Loucy (cell line): ENCODE data around the gene TAF3.

Experiments used
- EZH2phosphoT487 ChIP-seq: fragments of 200-600 bp; IDR thresholded peaks from 2 replicates; pipeline ENCODE4 v1.6.1; 2018; ENCODE audit warnings: antibody characterized with exemption, mild to moderate bottlenecking, moderate library complexity, borderline replicate concordance
- TF ChIP-seq, protein P1 (sequence below): fragments of 200-600 bp; sonication (generic); conservative IDR thresholded peaks from 2 replicates; pipeline ENCODE4 v1.5.1; 2014; ENCODE audit warnings: mild to moderate bottlenecking, antibody characterized with exemption, low read length

DNA sequence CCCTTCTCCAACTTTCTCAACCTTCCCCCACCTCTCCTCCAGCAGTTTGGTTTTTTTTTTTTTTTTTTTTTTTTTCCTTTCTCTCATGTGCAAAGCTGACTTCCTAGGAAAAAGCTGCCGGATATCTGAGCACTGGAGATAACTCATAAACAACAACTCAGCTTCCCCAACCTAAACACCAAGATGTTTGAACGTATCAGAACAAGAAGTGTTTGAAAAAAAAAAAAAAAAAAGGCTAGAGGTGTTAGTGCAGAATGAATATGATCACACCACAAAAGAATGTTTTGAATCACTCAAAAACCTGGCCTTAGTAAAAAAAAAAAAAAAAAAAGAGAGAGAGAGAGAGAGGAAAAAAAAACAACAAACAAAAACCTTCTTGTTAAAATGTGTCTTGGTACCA lies 247.3 kb downstream of the TAF3 start:
- TF ChIP-seq EZH2phosphoT487, result no peak
- TF ChIP-seq, protein P1, sequence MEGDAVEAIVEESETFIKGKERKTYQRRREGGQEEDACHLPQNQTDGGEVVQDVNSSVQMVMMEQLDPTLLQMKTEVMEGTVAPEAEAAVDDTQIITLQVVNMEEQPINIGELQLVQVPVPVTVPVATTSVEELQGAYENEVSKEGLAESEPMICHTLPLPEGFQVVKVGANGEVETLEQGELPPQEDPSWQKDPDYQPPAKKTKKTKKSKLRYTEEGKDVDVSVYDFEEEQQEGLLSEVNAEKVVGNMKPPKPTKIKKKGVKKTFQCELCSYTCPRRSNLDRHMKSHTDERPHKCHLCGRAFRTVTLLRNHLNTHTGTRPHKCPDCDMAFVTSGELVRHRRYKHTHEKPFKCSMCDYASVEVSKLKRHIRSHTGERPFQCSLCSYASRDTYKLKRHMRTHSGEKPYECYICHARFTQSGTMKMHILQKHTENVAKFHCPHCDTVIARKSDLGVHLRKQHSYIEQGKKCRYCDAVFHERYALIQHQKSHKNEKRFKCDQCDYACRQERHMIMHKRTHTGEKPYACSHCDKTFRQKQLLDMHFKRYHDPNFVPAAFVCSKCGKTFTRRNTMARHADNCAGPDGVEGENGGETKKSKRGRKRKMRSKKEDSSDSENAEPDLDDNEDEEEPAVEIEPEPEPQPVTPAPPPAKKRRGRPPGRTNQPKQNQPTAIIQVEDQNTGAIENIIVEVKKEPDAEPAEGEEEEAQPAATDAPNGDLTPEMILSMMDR, result no peak
